Left ventricle myocardium inferior (tissue), 1 donor: ENCODE data around the gene HBA1. TPM values are rescaled to one million over a fixed set of nuclear protein-coding genes. Genes with fewer than 3 reads are reported as not detected.
"Not testable (repeated sequence)": the region's sequence is repeated elsewhere in the genome, so short reads cannot be mapped to it uniquely, and the experiment has no call there.

Experiments
- DNase-seq: peaks from one replicate; pipeline ENCODE4 v3.0.0-alpha.2; 2020
- H3K27ac ChIP-seq: fragments of 200-600 bp; replicated peaks from 2 replicates; pipeline ENCODE4 v1.8.0; 2021
- H3K27me3 ChIP-seq: fragments of 200-600 bp; 2 replicates; pipeline ENCODE4 v1.8.0; 2021; ENCODE audit warnings: low read depth
- H3K36me3 ChIP-seq: fragments of 200-600 bp; 2 replicates; pipeline ENCODE4 v1.8.0; 2021
- H3K4me1 ChIP-seq: fragments of 200-600 bp; 2 replicates; pipeline ENCODE4 v1.8.0; 2021
- H3K4me3 ChIP-seq: fragments of 200-600 bp; 2 replicates; pipeline ENCODE4 v1.8.0; 2021; ENCODE audit warnings: mild to moderate bottlenecking, moderate library complexity
- H3K9me3 ChIP-seq: fragments of 200-600 bp; replicated peaks from 2 replicates; pipeline ENCODE4 v1.8.0; 2021
- intact Hi-C: fragments of 100-400 bp; cut with micrococcal nuclease; formaldehyde crosslinking; loops from one replicate; pipeline ENCODE4 v1.11.0; 2022
- total RNA-seq: library from RNA; stranded (reverse); fragmentation: NEBNext Ultra II Directional; extraction: Animal tissue kit (Norgen Biotek cat#: 25700); gene quantifications from one replicate; pipeline ENCODE4 v1.2.1, GENCODE V29; 2021
- TF ChIP-seq, protein P1 (sequence below): fragments of 200-600 bp; IDR thresholded peaks from 2 replicates; pipeline ENCODE4 v1.8.0; 2021; ENCODE audit warnings: antibody characterized with exemption, mild to moderate bottlenecking, borderline replicate concordance
- donor health status: DM: no; HTN: yes; CAD: no; lungs with severe emphysema.

Gene HBA1
- total RNA-seq, 1 donor from 2014 or later, result 78.7 TPM

- DNase-seq, result no peak
- TF ChIP-seq, protein P1, sequence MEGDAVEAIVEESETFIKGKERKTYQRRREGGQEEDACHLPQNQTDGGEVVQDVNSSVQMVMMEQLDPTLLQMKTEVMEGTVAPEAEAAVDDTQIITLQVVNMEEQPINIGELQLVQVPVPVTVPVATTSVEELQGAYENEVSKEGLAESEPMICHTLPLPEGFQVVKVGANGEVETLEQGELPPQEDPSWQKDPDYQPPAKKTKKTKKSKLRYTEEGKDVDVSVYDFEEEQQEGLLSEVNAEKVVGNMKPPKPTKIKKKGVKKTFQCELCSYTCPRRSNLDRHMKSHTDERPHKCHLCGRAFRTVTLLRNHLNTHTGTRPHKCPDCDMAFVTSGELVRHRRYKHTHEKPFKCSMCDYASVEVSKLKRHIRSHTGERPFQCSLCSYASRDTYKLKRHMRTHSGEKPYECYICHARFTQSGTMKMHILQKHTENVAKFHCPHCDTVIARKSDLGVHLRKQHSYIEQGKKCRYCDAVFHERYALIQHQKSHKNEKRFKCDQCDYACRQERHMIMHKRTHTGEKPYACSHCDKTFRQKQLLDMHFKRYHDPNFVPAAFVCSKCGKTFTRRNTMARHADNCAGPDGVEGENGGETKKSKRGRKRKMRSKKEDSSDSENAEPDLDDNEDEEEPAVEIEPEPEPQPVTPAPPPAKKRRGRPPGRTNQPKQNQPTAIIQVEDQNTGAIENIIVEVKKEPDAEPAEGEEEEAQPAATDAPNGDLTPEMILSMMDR, result no peak
- Histone ChIP-seq H3K27me3 (peaks cover 76% of the 10 kb centered on the region), H3K4me1 (peaks cover 23% of the 10 kb centered on the region), H3K27ac (no peak overlapping the region), H3K36me3 (no peaks in the 10 kb centered on the region), H3K4me3 (no peak overlapping the region), H3K9me3 (no peaks in the 10 kb centered on the region)
- intact Hi-C loops, result no loop called here
These were observed 7.5 kb upstream of the HBA1 start for GRCh38 chr16:169014-169413.

DNA sequence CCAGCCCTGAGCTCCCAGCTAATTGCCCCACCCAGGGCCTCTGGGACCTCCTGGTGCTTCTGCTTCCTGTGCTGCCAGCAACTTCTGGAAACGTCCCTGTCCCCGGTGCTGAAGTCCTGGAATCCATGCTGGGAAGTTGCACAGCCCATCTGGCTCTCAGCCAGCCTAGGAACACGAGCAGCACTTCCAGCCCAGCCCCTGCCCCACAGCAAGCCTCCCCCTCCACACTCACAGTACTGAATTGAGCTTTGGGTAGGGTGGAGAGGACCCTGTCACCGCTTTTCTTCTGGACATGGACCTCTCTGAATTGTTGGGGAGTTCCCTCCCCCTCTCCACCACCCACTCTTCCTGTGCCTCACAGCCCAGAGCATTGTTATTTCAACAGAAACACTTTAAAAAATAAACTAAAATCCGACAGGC is 6.4 kb upstream of the HBA1 start:
- H3K9me3 ChIP-seq, H3K27ac ChIP-seq, H3K4me3 ChIP-seq, intact Hi-C loops, H3K36me3 ChIP-seq: not testable (repeated sequence)
- Histone ChIP-seq H3K4me1 (peaks cover 21% of the 10 kb centered on the region), H3K27me3 (peaks cover 82% of the 10 kb centered on the region)
- peak; percentile 26 for DNase-seq

DNA sequence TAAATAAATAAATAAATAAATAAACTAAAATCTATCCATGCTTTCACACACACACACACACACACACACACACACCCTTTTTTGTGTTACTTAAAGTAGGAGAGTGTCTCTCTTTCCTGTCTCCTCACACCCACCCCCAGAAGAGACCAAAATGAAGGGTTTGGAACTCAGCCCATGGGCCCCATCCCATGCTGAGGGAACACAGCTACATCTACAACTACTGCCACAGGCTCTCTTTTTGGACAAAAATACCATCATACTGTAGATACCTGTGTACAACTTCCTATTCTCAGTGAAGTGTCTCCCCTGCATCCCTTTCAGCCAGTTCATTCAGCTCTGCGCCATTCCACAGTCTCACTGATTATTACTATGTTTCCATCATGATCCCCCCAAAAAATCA is 5.7 kb upstream of the HBA1 start:
- no peak for DNase-seq
- Histone ChIP-seq H3K4me1 (peaks cover 17% of the 10 kb centered on the region), H3K9me3 (no peaks in the 10 kb centered on the region), H3K36me3 (no peaks in the 10 kb centered on the region), H3K27ac (no peak overlapping the region), H3K27me3 (peaks cover 82% of the 10 kb centered on the region), H3K4me3 (no peak overlapping the region)
- TF ChIP-seq, protein P1, result no peak
- intact Hi-C loops, result no loop called here

- H3K36me3 ChIP-seq, H3K4me3 ChIP-seq, H3K27ac ChIP-seq, H3K9me3 ChIP-seq, DNase-seq, intact Hi-C loops, H3K4me1 ChIP-seq: not testable (repeated sequence)
- H3K27me3 ChIP-seq, result peaks cover 75% of the 10 kb centered on the region
These were observed 4.0 kb upstream of the HBA1 start, which contains the start of gene HBA2 for GRCh38 chr16:172374-172941. HBA2 (plus strand) TSS chr16:172876; CDS start chr16:172913, 37 bp downstream.

DNA sequence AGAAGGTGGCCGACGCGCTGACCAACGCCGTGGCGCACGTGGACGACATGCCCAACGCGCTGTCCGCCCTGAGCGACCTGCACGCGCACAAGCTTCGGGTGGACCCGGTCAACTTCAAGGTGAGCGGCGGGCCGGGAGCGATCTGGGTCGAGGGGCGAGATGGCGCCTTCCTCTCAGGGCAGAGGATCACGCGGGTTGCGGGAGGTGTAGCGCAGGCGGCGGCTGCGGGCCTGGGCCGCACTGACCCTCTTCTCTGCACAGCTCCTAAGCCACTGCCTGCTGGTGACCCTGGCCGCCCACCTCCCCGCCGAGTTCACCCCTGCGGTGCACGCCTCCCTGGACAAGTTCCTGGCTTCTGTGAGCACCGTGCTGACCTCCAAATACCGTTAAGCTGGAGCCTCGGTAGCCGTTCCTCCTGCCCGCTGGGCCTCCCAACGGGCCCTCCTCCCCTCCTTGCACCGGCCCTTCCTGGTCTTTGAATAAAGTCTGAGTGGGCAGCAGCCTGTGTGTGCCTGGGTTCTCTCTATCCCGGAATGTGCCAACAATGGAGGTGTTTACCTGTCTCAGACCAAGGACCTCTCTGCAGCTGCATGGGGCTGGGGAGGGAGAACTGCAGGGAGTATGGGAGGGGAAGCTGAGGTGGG is 3.1 kb upstream of the HBA1 start:
- H3K27me3 ChIP-seq, result peaks cover 75% of the 10 kb centered on the region
- DNase-seq, H3K4me1 ChIP-seq, H3K36me3 ChIP-seq, H3K4me3 ChIP-seq, intact Hi-C loops, H3K27ac ChIP-seq, H3K9me3 ChIP-seq: not testable (repeated sequence)

GRCh38 chr16:173928-174769 is 2.3 kb upstream of the HBA1 start:
- intact Hi-C loops, H3K4me3 ChIP-seq, H3K9me3 ChIP-seq, H3K36me3 ChIP-seq, DNase-seq, H3K4me1 ChIP-seq, H3K27ac ChIP-seq: not testable (repeated sequence)
- H3K27me3 ChIP-seq, result peaks cover 75% of the 10 kb centered on the region

- no peaks in the 10 kb centered on the region for H3K36me3 ChIP-seq
- peaks cover 77% of the 10 kb centered on the region for H3K27me3 ChIP-seq
- no peak for DNase-seq
- H3K4me3 ChIP-seq, result no peak overlapping the region
- intact Hi-C loops, result no loop called here
- TF ChIP-seq, protein P1, result no peak
- H3K27ac ChIP-seq, result no peak overlapping the region
- H3K9me3 ChIP-seq, result no peaks in the 10 kb centered on the region
- H3K4me1 ChIP-seq, result peaks cover 11% of the 10 kb centered on the region
These were observed 1.2 kb upstream of the HBA1 start for GRCh38 chr16:175011-175949.

DNA sequence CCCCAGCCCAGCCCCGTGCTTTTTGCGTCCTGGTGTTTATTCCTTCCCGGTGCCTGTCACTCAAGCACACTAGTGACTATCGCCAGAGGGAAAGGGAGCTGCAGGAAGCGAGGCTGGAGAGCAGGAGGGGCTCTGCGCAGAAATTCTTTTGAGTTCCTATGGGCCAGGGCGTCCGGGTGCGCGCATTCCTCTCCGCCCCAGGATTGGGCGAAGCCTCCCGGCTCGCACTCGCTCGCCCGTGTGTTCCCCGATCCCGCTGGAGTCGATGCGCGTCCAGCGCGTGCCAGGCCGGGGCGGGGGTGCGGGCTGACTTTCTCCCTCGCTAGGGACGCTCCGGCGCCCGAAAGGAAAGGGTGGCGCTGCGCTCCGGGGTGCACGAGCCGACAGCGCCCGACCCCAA is 474 bp upstream of the HBA1 start:
- H3K27ac ChIP-seq, DNase-seq, intact Hi-C loops, H3K9me3 ChIP-seq, H3K36me3 ChIP-seq: not testable (repeated sequence)
- peaks cover 19% of the 10 kb centered on the region for H3K4me1 ChIP-seq
- peaks cover 77% of the 10 kb centered on the region for H3K27me3 ChIP-seq
- H3K4me3 ChIP-seq, result peak overlapping the region; percentile 36
